ENCODE data around the gene BMP7.

The BMP7 gene

GRCh38 chr20:57224641-57225138 is 41.8 kb downstream of the BMP7 start:
- Histone ChIP-seq H3K27ac (no peak overlapping the region), H3K9me3 (replicated peaks in 1 of 11) (peaks cover 0 to under 1% (median 0%) of the 10 kb centered on the region in 11 experiments; a peak in 1 of 22 replicates), H3K9ac (no peak overlapping the region), H3K4me1 (peaks cover 0 to 22% (median 10%) of the 10 kb centered on the region in 10 experiments; a peak in 17 of 20 replicates), H3K36me3 (no peaks in the 10 kb centered on the region), H4K20me1 (peaks cover 0 to 8% (median 0%) of the 10 kb centered on the region in 11 experiments; a peak in 3 of 22 replicates), H3K27me3 (peaks cover 0 to 4% (median 0%) of the 10 kb centered on the region in 11 experiments; a peak in 1 of 22 replicates), H3K4me3 (no peak overlapping the region), H3K4me2 (no peak overlapping the region)
- no peak for TF ChIP-seq Cebpa-rat (IDR thresholded peaks at IDR 0.05)

- Histone ChIP-seq H4K20me1 (peaks cover 0 to 8% (median 0%) of the 10 kb centered on the region in 11 experiments; a peak in 3 of 22 replicates), H3K4me2 (no peak overlapping the region), H3K27ac (no peak overlapping the region), H3K4me1 (peaks cover 0 to 14% (median 3%) of the 10 kb centered on the region in 10 experiments; a peak in 10 of 20 replicates), H3K9me3 (replicated peaks in 1 of 11) (peaks cover 0 to 9% (median 0%) of the 10 kb centered on the region in 11 experiments; a peak in 6 of 22 replicates), H3K27me3 (peaks cover 0 to 4% (median 0%) of the 10 kb centered on the region in 11 experiments; a peak in 1 of 22 replicates), H3K9ac (no peak overlapping the region), H3K36me3 (no peaks in the 10 kb centered on the region), H3K4me3 (no peak overlapping the region)
- no peak for TF ChIP-seq Cebpa-rat (IDR thresholded peaks at IDR 0.05)
Measured at GRCh38 chr20:57223648-57224489, 42.6 kb downstream of the BMP7 start.

- Histone ChIP-seq H3K4me1 (peaks cover 0 to 7% (median 0%) of the 10 kb centered on the region in 10 experiments; a peak in 4 of 20 replicates), H3K4me2 (no peak overlapping the region), H4K20me1 (peaks cover 0 to 8% (median 0%) of the 10 kb centered on the region in 11 experiments; a peak in 3 of 22 replicates), H3K9ac (no peak overlapping the region), H3K36me3 (no peaks in the 10 kb centered on the region), H3K4me3 (no peak overlapping the region), H3K27ac (no peak overlapping the region), H3K27me3 (peaks cover 0 to 4% (median 0%) of the 10 kb centered on the region in 11 experiments; a peak in 1 of 22 replicates), H3K9me3 (replicated peaks in 1 of 11) (peaks cover 0 to 15% (median 3%) of the 10 kb centered on the region in 11 experiments; a peak in 6 of 22 replicates)
- no peak for TF ChIP-seq Cebpa-rat (IDR thresholded peaks at IDR 0.05)
Measured at GRCh38 chr20:57222631-57222950, 43.9 kb downstream of the BMP7 start.

GRCh38 chr20:57221916-57222630 is 44.4 kb downstream of the BMP7 start:
- peaks cover 0 to 7% (median 0%) of the 10 kb centered on the region in 10 experiments; a peak in 5 of 20 replicates for H3K4me1 ChIP-seq
- no peak overlapping the region for H3K27ac ChIP-seq
- H3K9ac ChIP-seq: no peak overlapping the region
- TF ChIP-seq Cebpa-rat (IDR thresholded peaks at IDR 0.05): no peak
- H3K9me3 ChIP-seq (replicated peaks in 1 of 11): peaks cover 0 to 15% (median 3%) of the 10 kb centered on the region in 11 experiments; a peak in 6 of 22 replicates
- peaks cover 0 to 8% (median 0%) of the 10 kb centered on the region in 11 experiments; a peak in 3 of 22 replicates for H4K20me1 ChIP-seq
- H3K4me3 ChIP-seq: no peak overlapping the region
- H3K27me3 ChIP-seq: peaks cover 0 to 4% (median 0%) of the 10 kb centered on the region in 11 experiments; a peak in 1 of 22 replicates
- no peak overlapping the region for H3K4me2 ChIP-seq
- H3K36me3 ChIP-seq: no peaks in the 10 kb centered on the region

- Histone ChIP-seq H3K27me3 (peaks cover 0 to 12% (median 0%) of the 10 kb centered on the region in 11 experiments; a peak in 5 of 22 replicates), H3K9me3 (replicated peaks in 1 of 11) (peaks cover 0 to 15% (median 3%) of the 10 kb centered on the region in 11 experiments; a peak in 6 of 22 replicates), H3K4me2 (no peak overlapping the region), H3K36me3 (no peaks in the 10 kb centered on the region), H4K20me1 (peaks cover 0 to 14% (median 0%) of the 10 kb centered on the region in 11 experiments; a peak in 4 of 22 replicates), H3K4me1 (peaks cover 0 to 21% (median 12%) of the 10 kb centered on the region in 10 experiments; a peak in 16 of 20 replicates), H3K4me3 (no peak overlapping the region), H3K27ac (no peak overlapping the region), H3K9ac (no peak overlapping the region)
- TF ChIP-seq Cebpa-rat (IDR thresholded peaks at IDR 0.05): no peak
Measured at GRCh38 chr20:57220337-57221145, 45.9 kb downstream of the BMP7 start.

- no peak for TF ChIP-seq Cebpa-rat (IDR thresholded peaks at IDR 0.05)
- Histone ChIP-seq H3K4me2 (no peak overlapping the region), H3K9me3 (replicated peaks in 1 of 11) (peaks cover 0 to 15% (median 3%) of the 10 kb centered on the region in 11 experiments; a peak in 6 of 22 replicates), H3K4me1 (peaks cover 0 to 27% (median 16%) of the 10 kb centered on the region in 10 experiments; a peak in 16 of 20 replicates), H3K27ac (no peak overlapping the region), H3K4me3 (no peak overlapping the region), H3K27me3 (peaks cover 0 to 26% (median 0%) of the 10 kb centered on the region in 11 experiments; a peak in 9 of 22 replicates), H3K9ac (no peak overlapping the region), H4K20me1 (peaks cover 0 to 28% (median 0%) of the 10 kb centered on the region in 11 experiments; a peak in 4 of 22 replicates), H3K36me3 (no peaks in the 10 kb centered on the region)
Measured at GRCh38 chr20:57219071-57219677, 47.3 kb downstream of the BMP7 start.

- TF ChIP-seq Cebpa-rat (IDR thresholded peaks at IDR 0.05): no peak
- H4K20me1 ChIP-seq: peaks cover 0 to 34% (median 0%) of the 10 kb centered on the region in 11 experiments; a peak in 4 of 22 replicates
- H3K4me1 ChIP-seq: peaks cover 0 to 23% (median 16%) of the 10 kb centered on the region in 10 experiments; a peak in 16 of 20 replicates
- H3K36me3 ChIP-seq: no peaks in the 10 kb centered on the region
- H3K27me3 ChIP-seq: peaks cover 0 to 32% (median 1%) of the 10 kb centered on the region in 11 experiments; a peak in 13 of 22 replicates
- H3K4me3 ChIP-seq: no peak overlapping the region
- H3K4me2 ChIP-seq: no peak overlapping the region
- peaks cover 0 to 15% (median 3%) of the 10 kb centered on the region in 11 experiments; a peak in 6 of 22 replicates for H3K9me3 ChIP-seq (replicated peaks in 1 of 11)
- H3K9ac ChIP-seq: no peak overlapping the region
- H3K27ac ChIP-seq: no peak overlapping the region
Measured at GRCh38 chr20:57218489-57218888, 48.0 kb downstream of the BMP7 start.

Data from BLaER1 treated with 17β-estradiol and CSF1 and Interleukin-3, amounts not matched to agents 10 nM and 100 nM (cell line).